CD4-positive, CD25-positive, alpha-beta regulatory T cell (primary cell): Measurements from ENCODE around the gene AHRR. TPM values are rescaled to one million over a fixed set of nuclear protein-coding genes. Genes with fewer than 3 reads are reported as not detected.

Experiments used
- ATAC-seq, 2 donors: fragments of 150-1000 bp; cut with Tn5 transposase; one replicate each; pipeline ENCODE4 v1.10.0; 2021; ENCODE audit warnings: low read depth in 2 of 2, moderate number of reproducible peaks in 2 of 2, moderate library complexity in 1 of 2
- DNase-seq, 3 donors: peaks; one replicate each; pipeline versions ENCODE4 v3.0.0 to v3.0.0-alpha.2; 2012 to 2022; ENCODE audit warnings: mixed read lengths in 1 of 3
- H3K27ac ChIP-seq: one replicate; pipeline ENCODE4 v1.7.0; 2013; ENCODE audit warnings: mild to moderate bottlenecking, low read length; ENCODE audit not compliant: insufficient read depth, poor library complexity, severe bottlenecking
- H3K27me3 ChIP-seq: one replicate; pipeline ENCODE4 v1.7.0; 2013; ENCODE audit warnings: low read length; ENCODE audit not compliant: control insufficient read depth, insufficient read depth
- H3K36me3 ChIP-seq: one replicate; pipeline ENCODE4 v1.7.0; 2013; ENCODE audit warnings: mild to moderate bottlenecking, low read length, moderate library complexity; ENCODE audit not compliant: control insufficient read depth, insufficient read depth
- H3K4me1 ChIP-seq: 2 replicates; pipeline ENCODE4 v1.7.0; 2013; ENCODE audit warnings: mild to moderate bottlenecking, low read length; ENCODE audit not compliant: insufficient read depth, control insufficient read depth, poor library complexity, severe bottlenecking
- H3K4me3 ChIP-seq: one replicate; pipeline ENCODE4 v1.7.0; 2013; ENCODE audit warnings: low read depth, mild to moderate bottlenecking, low read length, moderate library complexity
- H3K9me3 ChIP-seq, 2 experiments: 1 replicate in 1 of 2; 2 replicates in 1 of 2; pipeline ENCODE4 v1.7.0; 2013; ENCODE audit warnings: low read length in 2 of 2, mild to moderate bottlenecking in 1 of 2, moderate library complexity in 1 of 2; ENCODE audit not compliant: control insufficient read depth in 2 of 2
- H3K27ac Mint-ChIP-seq, 3 donors: one replicate each; pipeline ENCODE4 v1.8.0; 2020 to 2022; ENCODE audit warnings: mild to moderate bottlenecking in 3 of 3, mixed read lengths in 3 of 3, moderate library complexity in 2 of 3
- H3K27me3 Mint-ChIP-seq: one replicate; pipeline ENCODE4 v1.8.0; 2022; ENCODE audit warnings: mild to moderate bottlenecking, mixed read lengths
- H3K36me3 Mint-ChIP-seq: one replicate; pipeline ENCODE4 v1.8.0; 2020; ENCODE audit warnings: mixed read lengths
- H3K4me1 Mint-ChIP-seq, 4 donors: one replicate each; pipeline ENCODE4 v1.8.0; 2020 to 2022; ENCODE audit warnings: mixed read lengths in 4 of 4, mild to moderate bottlenecking in 1 of 4
- H3K4me3 Mint-ChIP-seq, 4 donors: one replicate each; pipeline ENCODE4 v1.8.0; 2020 to 2022; ENCODE audit warnings: mild to moderate bottlenecking in 4 of 4, mixed read lengths in 4 of 4, moderate library complexity in 3 of 4
- H3K9me3 Mint-ChIP-seq, 7 donors: one replicate each; pipeline ENCODE4 v1.8.0; 2020 to 2022; ENCODE audit warnings: mixed read lengths in 7 of 7, mild to moderate bottlenecking in 3 of 7, moderate library complexity in 2 of 7
- polyA plus RNA-seq, 4 donors: library from polyadenylated mRNA; unstranded; fragments of 300-500 nt; fragmentation: Illumina TruSeq; gene quantifications; one replicate each; pipeline ENCODE4 v1.2.3, GENCODE V29; 2021
- total RNA-seq: library from RNA; stranded (reverse); gene quantifications from one replicate; pipeline ENCODE4 v1.2.3, GENCODE V29; 2022

AHRR gene
- total and polyA plus RNA-seq, 5 donors from 2014 or later: 0.20 to 4.5 (median 0.72) TPM

GRCh38 chr5:352639-353611 is 31.4 kb downstream of the AHRR start:
- Mint-ChIP-seq H3K36me3 (no peaks in the 10 kb centered on the region), H3K4me1 (no peaks in the 10 kb centered on the region), H3K9me3 (peaks cover 0 to 3% (median 0%) of the 10 kb centered on the region in 7 donors), H3K27ac (no peak overlapping the region), H3K4me3 (no peak overlapping the region), H3K27me3 (no peaks in the 10 kb centered on the region)
- no peaks in the 10 kb centered on the region for H3K27me3 ChIP-seq
- no peak overlapping the region for H3K27ac ChIP-seq
- DNase-seq (no peak), ATAC-seq (no peak)
- no peaks in the 10 kb centered on the region for H3K4me1 ChIP-seq
- H3K36me3 ChIP-seq: no peaks in the 10 kb centered on the region
- H3K9me3 ChIP-seq: no peaks in the 10 kb centered on the region
- H3K4me3 ChIP-seq: no peak overlapping the region

DNA sequence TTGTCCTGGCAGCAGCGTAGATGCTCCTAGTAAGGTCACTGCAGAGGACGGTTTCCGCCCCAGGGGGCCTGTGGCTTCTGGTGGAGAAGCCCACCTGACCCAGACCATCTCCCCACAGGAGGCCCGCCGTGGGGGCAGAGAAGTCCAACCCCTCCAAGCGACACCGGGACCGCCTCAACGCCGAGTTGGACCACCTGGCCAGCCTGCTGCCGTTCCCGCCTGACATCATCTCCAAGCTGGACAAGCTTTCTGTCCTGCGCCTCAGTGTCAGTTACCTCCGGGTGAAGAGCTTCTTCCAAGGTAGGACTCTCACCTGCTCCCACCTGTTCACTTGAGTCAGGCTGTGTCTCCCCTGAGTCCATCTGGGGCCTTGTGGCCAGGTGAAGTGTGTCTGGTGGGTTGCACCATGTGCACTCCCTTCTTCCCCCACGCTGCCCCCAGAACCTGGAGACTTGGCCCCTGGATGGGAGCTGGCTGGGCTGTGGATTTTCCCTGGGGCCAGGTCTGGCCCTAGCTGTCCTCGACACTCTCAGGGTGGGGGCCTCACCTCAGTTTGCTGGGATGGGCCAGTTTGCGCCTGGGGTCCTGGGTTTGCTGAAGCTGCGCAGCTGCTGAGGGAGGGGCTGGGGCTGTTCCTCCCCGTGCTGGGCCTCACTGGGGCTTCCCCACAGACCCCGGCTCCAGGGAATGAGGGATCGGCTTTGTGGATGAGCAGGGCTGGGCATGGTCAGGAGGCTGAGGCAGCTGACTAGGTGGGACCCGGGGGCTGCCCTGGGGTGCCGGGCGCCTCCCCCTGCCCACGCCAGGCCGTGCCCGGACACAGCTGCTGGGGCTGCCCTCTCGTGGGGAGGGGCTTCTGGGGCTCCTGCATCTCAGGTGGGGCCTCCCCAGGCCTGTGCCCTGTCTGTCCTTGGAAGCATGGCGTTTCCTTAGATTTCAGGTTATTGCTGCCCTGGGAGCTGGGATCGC is 32.4 kb downstream of the AHRR start:
- Histone ChIP-seq H3K27ac (no peak overlapping the region), H3K36me3 (no peaks in the 10 kb centered on the region), H3K4me3 (no peak overlapping the region), H3K27me3 (no peaks in the 10 kb centered on the region), H3K9me3 (no peaks in the 10 kb centered on the region), H3K4me1 (no peaks in the 10 kb centered on the region)
- Mint-ChIP-seq H3K27me3 (no peaks in the 10 kb centered on the region), H3K4me1 (no peaks in the 10 kb centered on the region), H3K36me3 (no peaks in the 10 kb centered on the region), H3K9me3 (peaks cover 0 to 3% (median 0%) of the 10 kb centered on the region in 7 donors), H3K4me3 (no peak overlapping the region), H3K27ac (no peak overlapping the region)
- ATAC-seq (no peak), DNase-seq (no peak)

DNA sequence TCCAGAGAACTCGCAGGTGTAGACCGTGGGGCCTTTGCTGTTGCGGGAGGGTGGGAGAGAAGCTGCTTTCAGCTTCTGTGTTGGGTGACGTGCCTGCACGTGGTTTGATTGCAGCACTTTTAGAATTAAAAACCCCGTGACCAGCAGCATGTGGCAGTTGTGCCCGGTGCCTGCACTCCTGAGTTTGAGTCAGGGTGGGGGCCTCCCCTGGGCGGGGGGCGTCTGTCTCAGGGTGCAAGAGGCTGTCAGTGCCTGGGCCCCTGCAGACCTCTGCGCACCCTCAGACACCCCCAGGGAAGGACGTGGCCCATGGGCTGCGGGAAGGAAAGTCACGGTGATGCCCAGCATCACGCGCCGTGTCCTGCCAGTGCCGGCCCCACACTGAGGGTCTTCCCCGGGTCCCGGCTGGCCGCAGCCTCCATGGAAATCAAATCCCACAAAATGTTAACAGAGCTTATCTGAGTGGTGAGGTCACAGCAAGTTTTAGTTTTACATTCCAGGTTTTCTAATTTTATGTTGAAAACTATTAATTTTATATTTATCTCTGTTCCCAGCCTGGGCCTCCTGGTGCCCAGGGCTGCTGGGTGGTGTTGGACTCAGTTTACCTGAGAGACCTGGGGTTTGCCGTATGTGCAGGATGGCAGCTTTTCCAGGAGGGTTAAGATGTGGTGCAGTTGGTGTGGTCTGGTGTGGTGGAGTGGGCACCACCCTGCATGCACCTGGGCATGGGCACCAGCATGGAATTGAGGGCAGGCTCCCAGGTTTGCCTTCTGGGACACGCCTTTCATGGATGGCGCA is 33.3 kb downstream of the AHRR start:
- DNase-seq: no peak
- Histone ChIP-seq H3K27ac (no peak overlapping the region), H3K36me3 (no peaks in the 10 kb centered on the region), H3K27me3 (no peaks in the 10 kb centered on the region), H3K4me3 (no peak overlapping the region), H3K9me3 (no peaks in the 10 kb centered on the region), H3K4me1 (no peaks in the 10 kb centered on the region)
- Mint-ChIP-seq H3K4me3 (no peak overlapping the region), H3K27me3 (no peaks in the 10 kb centered on the region), H3K36me3 (no peaks in the 10 kb centered on the region), H3K9me3 (peaks cover 0 to 3% (median 0%) of the 10 kb centered on the region in 7 donors), H3K4me1 (no peaks in the 10 kb centered on the region), H3K27ac (no peak overlapping the region)
- no peak for ATAC-seq

- Mint-ChIP-seq H3K36me3 (no peaks in the 10 kb centered on the region), H3K27me3 (no peaks in the 10 kb centered on the region), H3K27ac (no peak overlapping the region), H3K4me3 (no peak overlapping the region), H3K9me3 (peaks cover 0 to 3% (median 0%) of the 10 kb centered on the region in 7 donors), H3K4me1 (no peaks in the 10 kb centered on the region)
- ATAC-seq (no peak), DNase-seq (no peak)
- Histone ChIP-seq H3K9me3 (no peaks in the 10 kb centered on the region), H3K27ac (no peak overlapping the region), H3K4me1 (no peaks in the 10 kb centered on the region), H3K36me3 (no peaks in the 10 kb centered on the region), H3K27me3 (no peaks in the 10 kb centered on the region), H3K4me3 (no peak overlapping the region)
Measured at GRCh38 chr5:355379-355935, 33.9 kb downstream of the AHRR start.

- no peaks in the 10 kb centered on the region for H3K9me3 ChIP-seq
- H3K36me3 ChIP-seq: no peaks in the 10 kb centered on the region
- H3K4me3 ChIP-seq: no peak overlapping the region
- DNase-seq (no peak), ATAC-seq (no peak)
- H3K27ac Mint-ChIP-seq: no peak overlapping the region
- peaks cover 0 to 4% (median 0%) of the 10 kb centered on the region in 7 donors for H3K9me3 Mint-ChIP-seq
- H3K36me3 Mint-ChIP-seq: no peaks in the 10 kb centered on the region
- H3K4me1 ChIP-seq: no peaks in the 10 kb centered on the region
- H3K27ac ChIP-seq: no peak overlapping the region
- H3K4me1 Mint-ChIP-seq: no peaks in the 10 kb centered on the region
- H3K27me3 Mint-ChIP-seq: no peaks in the 10 kb centered on the region
- no peaks in the 10 kb centered on the region for H3K27me3 ChIP-seq
- peak overlapping the region in 1 of 4 donors; percentile 13 for H3K4me3 Mint-ChIP-seq
Measured at GRCh38 chr5:355958-356357, 34.4 kb downstream of the AHRR start.

- H3K27me3 ChIP-seq: no peaks in the 10 kb centered on the region
- DNase-seq: no peak
- H3K4me3 ChIP-seq: no peak overlapping the region
- Mint-ChIP-seq H3K4me3 (no peak overlapping the region), H3K27ac (no peak overlapping the region), H3K27me3 (no peaks in the 10 kb centered on the region), H3K9me3 (peaks cover 0 to 8% (median under 1%) of the 10 kb centered on the region in 7 donors), H3K4me1 (no peaks in the 10 kb centered on the region), H3K36me3 (no peaks in the 10 kb centered on the region)
- no peaks in the 10 kb centered on the region for H3K36me3 ChIP-seq
- no peak for ATAC-seq
- no peaks in the 10 kb centered on the region for H3K4me1 ChIP-seq
- no peaks in the 10 kb centered on the region for H3K9me3 ChIP-seq
- no peak overlapping the region for H3K27ac ChIP-seq
Measured at GRCh38 chr5:359301-359897, 37.9 kb downstream of the AHRR start.
